ENCODE results near the gene ADAM19.
"Not testable (repeated sequence)": the region's sequence is repeated elsewhere in the genome, so short reads cannot be mapped to it uniquely, and the experiment has no call there.

The ADAM19 gene

GRCh38 chr5:157491471-157491995, 84.0 kb downstream of the ADAM19 start:
- no peak for TF ChIP-seq CTCF (IDR thresholded peaks at IDR 0.05; ENCODE audit: low read depth, low read length, missing control alignments)
- in situ Hi-C loops (cut with HindIII; ENCODE audit: low sequenced_read_pairs): no loop called here
- no peak overlapping the region for H3K4me3 ChIP-seq (ENCODE audit: low read depth, low read length)
- DNase-seq (ENCODE audit: low read depth): no peak

DNA sequence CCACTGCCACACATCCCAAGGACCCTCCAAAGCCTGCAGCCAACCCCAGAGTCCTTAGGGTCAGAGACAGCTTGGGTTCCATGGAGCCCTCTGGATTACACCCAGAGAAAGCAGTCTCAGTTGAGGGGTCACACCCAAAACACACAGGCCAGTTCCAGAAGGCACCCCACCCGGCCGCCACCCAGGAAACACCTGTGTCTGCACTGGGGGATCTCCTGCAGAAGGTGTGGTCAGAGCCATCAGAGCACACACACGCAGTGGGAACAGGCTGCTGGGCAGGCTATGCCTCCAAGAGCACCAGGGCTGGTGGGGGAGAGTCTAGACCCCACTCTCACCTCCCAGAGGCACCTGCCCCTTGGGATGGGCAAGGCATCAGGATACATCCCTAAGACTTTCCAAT, 88.2 kb downstream of the ADAM19 start:
- TF ChIP-seq CTCF (IDR thresholded peaks at IDR 0.05; ENCODE audit: low read depth, low read length, missing control alignments): no peak
- in situ Hi-C loops (cut with HindIII; ENCODE audit: low sequenced_read_pairs): no loop called here
- no peak for DNase-seq (ENCODE audit: low read depth)
- H3K4me3 ChIP-seq (ENCODE audit: low read depth, low read length): no peak overlapping the region

- H3K4me3 ChIP-seq (ENCODE audit: low read depth, low read length): no peak overlapping the region
- TF ChIP-seq CTCF (IDR thresholded peaks at IDR 0.05; ENCODE audit: low read depth, low read length, missing control alignments): no peak
- DNase-seq (ENCODE audit: low read depth): no peak
- in situ Hi-C loops (cut with HindIII; ENCODE audit: low sequenced_read_pairs): no loop called here
Measured at GRCh38 chr5:157486861-157487260, 88.7 kb downstream of the ADAM19 start.

DNA sequence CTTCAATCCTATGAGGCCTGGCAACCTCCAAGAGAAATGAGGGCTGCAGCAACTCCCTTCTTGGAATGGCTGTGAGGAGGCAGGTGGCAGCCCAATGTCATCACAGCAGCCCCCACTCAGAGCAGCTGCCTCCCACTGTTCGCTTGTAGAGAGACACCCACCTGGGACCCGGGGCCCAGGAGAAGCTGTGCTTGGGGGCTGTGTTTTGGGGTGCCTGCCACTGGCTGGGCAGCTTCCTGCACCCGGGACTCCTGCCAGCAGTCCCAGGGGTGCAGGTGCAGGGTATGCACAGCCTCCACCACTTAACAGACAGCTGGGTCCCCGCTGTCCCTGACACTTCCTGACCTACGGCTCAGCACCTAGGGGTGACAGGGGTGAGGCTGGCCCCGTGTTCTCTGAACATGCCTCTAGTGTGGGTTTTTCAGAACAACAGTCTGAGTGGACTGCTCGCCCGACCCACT, 89.3 kb downstream of the ADAM19 start:
- TF ChIP-seq CTCF (IDR thresholded peaks at IDR 0.05; ENCODE audit: low read depth, low read length, missing control alignments): no peak
- DNase-seq (ENCODE audit: low read depth): no peak
- H3K4me3 ChIP-seq (ENCODE audit: low read depth, low read length): no peak overlapping the region
- in situ Hi-C loops (cut with HindIII; ENCODE audit: low sequenced_read_pairs): no loop called here

DNA sequence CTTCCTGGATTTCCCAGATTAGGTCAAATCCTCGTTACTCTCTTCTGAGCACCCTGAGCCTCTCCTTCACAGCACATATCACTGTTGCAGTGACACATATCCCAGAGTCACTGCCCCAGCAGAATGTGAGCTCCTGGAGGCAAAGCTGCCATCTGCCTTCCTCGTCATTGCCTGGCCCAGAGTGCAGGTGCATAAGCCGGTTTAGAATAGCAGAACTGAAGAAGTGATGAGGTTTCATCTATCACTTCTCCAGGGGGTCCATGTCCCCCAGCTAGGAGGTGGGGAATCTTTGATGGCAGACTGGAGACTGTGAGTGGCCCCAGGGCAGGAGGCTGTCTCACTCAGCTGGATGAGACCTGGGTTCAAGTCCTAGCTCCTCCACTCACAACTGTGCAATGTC, 89.8 kb downstream of the ADAM19 start:
- no peak for DNase-seq (ENCODE audit: low read depth)
- in situ Hi-C loops (cut with HindIII; ENCODE audit: low sequenced_read_pairs): no loop called here
- no peak overlapping the region for H3K4me3 ChIP-seq (ENCODE audit: low read depth, low read length)
- TF ChIP-seq CTCF (IDR thresholded peaks at IDR 0.05; ENCODE audit: low read depth, low read length, missing control alignments): no peak

GRCh38 chr5:157485340-157485739, 90.2 kb downstream of the ADAM19 start:
- in situ Hi-C loops (cut with HindIII; ENCODE audit: low sequenced_read_pairs): no loop called here
- H3K4me3 ChIP-seq (ENCODE audit: low read depth, low read length): no peak overlapping the region
- TF ChIP-seq CTCF (IDR thresholded peaks at IDR 0.05; ENCODE audit: low read depth, low read length, missing control alignments): no peak
- no peak for DNase-seq (ENCODE audit: low read depth)

DNA sequence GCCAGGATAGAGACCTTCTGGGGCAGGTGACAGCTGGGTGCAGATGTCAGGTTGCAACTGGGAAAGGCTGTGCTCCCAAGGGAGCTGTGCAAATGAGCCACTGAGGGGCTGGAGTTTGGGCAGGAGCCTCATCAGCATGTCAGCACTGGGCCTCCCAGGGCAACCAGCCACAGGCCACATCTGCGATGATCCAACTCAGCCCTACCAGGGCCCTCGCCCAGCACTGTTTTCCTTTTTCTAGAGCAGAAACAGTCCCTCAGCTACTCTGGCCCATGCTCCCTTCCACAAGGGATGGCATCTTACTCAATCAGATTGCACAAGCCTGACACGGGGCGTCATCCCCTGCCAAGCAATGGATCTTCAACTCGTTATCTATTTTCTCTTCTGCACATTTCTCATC, 90.8 kb downstream of the ADAM19 start:
- H3K4me3 ChIP-seq (ENCODE audit: low read depth, low read length): no peak overlapping the region
- in situ Hi-C loops (cut with HindIII; ENCODE audit: low sequenced_read_pairs): no loop called here
- no peak for DNase-seq (ENCODE audit: low read depth)
- no peak for TF ChIP-seq CTCF (IDR thresholded peaks at IDR 0.05; ENCODE audit: low read depth, low read length, missing control alignments)

GRCh38 chr5:157482702-157483101, 92.9 kb downstream of the ADAM19 start:
- in situ Hi-C loops (cut with HindIII; ENCODE audit: low sequenced_read_pairs); DNase-seq (ENCODE audit: low read depth); H3K4me3 ChIP-seq (ENCODE audit: low read depth, low read length): not testable (repeated sequence)
